SU-DHL-6 (cell line): ENCODE data around the gene TRMT1L.

ENCODE experiments used
- EZH2phosphoT487 ChIP-seq: fragments of 200-600 bp; sonication (generic), shearing (Covaris generic); conservative IDR thresholded peaks from 2 replicates; pipeline ENCODE4 v1.6.1; 2018; ENCODE audit warnings: mild to moderate bottlenecking, antibody characterized with exemption, low read length, moderate library complexity, mixed read lengths
- TF ChIP-seq, protein P1 (sequence below): fragments of 200-600 bp; sonication (generic); IDR thresholded peaks from one replicate; pipeline ENCODE4 v1.5.1; 2017; ENCODE audit warnings: antibody characterized with exemption, mild to moderate bottlenecking, low read length, moderate library complexity; ENCODE audit not compliant: insufficient read depth, poor library complexity, severe bottlenecking

- TF ChIP-seq, protein P1, sequence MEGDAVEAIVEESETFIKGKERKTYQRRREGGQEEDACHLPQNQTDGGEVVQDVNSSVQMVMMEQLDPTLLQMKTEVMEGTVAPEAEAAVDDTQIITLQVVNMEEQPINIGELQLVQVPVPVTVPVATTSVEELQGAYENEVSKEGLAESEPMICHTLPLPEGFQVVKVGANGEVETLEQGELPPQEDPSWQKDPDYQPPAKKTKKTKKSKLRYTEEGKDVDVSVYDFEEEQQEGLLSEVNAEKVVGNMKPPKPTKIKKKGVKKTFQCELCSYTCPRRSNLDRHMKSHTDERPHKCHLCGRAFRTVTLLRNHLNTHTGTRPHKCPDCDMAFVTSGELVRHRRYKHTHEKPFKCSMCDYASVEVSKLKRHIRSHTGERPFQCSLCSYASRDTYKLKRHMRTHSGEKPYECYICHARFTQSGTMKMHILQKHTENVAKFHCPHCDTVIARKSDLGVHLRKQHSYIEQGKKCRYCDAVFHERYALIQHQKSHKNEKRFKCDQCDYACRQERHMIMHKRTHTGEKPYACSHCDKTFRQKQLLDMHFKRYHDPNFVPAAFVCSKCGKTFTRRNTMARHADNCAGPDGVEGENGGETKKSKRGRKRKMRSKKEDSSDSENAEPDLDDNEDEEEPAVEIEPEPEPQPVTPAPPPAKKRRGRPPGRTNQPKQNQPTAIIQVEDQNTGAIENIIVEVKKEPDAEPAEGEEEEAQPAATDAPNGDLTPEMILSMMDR, result no peak
- no peak for TF ChIP-seq EZH2phosphoT487
These were observed 72.9 kb downstream of the TRMT1L start for GRCh38 chr1:185083818-185084217.
